HG03521 (cell line): ENCODE measurements around the gene TNNT3.

ENCODE experiments used
- ATAC-seq: cut with Tn5 transposase; IDR thresholded peaks from one replicate; pipeline ENCODE4 v1.9.1; 2021; ENCODE audit warnings: mild to moderate bottlenecking, moderate library complexity; ENCODE audit not compliant: unreplicated experiment

Gene TNNT3

DNA sequence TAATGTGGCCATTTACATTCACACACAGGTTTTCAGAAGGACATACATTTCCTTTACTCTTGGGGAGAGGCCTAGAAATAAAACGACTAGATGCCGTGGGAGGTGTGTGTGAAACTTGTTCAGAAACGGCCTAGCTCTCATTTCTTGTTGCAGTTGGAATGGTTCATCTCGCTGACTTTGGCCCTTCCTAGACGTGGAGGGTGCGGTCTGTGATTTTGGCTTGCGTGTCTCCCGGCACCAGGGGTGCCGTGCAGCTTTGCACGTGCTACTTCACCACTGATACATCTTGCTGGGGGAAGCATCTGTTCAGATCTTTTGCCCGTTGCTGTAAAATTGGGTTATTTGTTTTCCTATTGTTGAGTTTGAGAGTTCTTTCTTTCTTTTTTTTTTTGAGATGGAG, 24.7 kb upstream of the TNNT3 start:
- ATAC-seq: no peak

GRCh38 chr11:1896468-1896867, 23.0 kb upstream of the TNNT3 start:
- no peak for ATAC-seq

DNA sequence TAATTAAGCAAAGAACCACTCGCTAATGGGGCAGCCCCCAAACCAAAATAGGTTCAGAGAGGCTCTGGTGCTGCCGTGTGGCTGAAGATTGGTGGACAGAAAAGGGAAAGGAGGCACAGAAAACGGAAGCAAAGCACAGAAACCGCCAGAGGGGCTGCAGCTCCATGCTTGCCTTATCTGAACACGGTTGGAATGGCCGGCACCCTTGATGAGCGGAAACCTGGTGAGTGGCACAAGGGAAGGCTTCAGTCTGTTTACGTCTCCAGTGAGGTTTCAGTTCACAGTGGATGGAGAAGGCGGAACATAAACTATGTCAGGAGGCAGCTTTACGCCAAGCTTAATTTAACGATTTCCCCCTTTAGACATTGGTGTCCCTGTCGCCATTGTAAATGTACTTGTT, 22.6 kb upstream of the TNNT3 start:
- ATAC-seq: no peak

GRCh38 chr11:1899090-1899489, 20.4 kb upstream of the TNNT3 start:
- no peak for ATAC-seq

DNA sequence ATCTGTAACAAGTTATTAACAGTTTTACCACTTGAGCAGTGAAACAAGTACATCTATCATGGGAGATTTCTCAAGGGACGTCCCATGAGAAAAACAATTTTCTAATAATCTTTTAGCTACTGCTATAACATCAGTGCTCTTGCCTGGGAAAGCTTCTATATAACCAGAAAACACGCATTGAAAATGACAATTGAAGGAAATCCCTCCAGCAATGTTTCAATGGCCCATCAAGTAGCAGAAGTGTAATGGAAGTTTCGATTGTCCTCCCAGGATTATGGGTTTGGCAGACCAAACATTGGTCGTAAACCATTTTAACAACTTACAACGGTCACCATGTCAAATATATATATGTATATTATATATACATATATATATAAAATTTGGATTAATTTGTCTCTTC, 19.8 kb upstream of the TNNT3 start:
- no peak for ATAC-seq

DNA sequence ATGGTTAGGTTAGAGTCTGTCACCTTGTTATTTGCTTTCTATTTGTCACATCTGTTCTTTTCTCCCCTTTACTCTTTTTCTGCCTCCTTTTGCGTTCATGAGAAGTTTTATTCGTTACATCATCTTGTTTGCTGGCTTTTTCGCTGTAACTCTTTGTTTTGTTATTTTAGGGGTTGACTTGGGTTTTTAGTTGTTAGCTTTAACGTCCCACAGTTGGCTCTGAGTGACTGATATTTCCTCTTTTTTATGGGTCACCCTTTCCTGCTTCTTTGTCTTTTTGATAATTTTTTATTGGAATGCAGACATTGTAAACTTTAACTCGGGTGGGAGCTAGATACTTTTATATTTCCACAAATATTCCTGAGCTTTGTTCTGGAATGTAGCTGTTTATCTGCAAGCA, 13.3 kb upstream of the TNNT3 start:
- ATAC-seq: no peak

DNA sequence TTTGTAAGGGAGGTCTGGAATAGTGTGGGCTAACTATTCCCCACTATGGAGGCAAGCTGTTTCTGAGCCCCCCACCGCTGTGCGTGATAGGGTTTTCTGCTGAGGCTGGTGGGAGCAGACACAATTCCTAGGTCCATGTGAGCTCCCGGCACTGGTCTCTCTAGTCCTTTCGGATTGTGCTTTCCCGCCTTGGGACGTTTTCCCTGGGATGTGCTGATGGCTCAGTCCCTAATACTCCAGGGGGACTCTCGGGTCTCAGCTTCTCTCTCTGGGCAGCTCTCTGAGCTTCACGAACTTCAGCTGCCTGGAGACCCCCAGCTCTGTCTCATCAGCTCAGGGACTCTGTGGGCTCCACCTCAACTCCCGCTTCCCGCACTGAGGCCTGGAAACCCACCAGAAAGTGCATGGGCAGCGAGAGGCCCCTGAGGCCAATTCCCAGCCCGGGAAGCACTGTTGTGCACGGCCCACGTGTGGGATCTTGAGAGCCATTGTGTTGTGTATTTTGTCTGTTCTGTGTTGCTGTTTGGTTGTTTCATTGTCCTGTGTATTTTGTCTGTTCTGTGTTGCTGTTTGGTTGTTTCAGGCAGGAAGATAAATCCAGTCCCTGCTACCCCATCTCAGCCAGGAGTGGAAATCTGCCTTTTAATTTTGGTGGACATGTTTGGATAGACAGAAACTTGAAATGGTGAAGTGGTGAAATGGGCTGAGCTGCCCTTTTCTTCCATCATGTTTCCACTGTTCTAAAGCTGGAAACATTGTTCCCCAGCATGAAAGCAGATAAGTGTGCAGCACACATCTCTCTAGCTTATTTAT, 12.7 kb upstream of the TNNT3 start:
- no peak for ATAC-seq

DNA sequence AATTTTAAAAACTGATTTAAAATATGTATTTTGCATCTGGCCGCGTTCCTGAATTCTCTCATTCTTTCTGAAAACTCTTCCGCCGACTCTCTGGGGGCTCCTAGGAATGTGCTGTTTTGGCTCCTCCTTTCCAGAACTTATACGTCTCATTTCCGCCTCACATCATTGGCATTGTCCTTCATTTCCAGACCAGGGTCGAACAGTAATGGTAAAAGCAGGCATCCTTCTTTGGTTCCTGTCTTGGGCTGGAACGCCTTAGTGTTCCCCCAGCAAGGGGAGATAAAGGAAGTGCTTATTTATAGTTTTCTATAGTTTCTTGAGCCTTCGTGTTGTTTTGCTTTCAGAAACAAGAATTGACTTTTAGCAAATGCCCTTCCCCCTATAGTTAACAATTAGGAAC, 10.9 kb upstream of the TNNT3 start:
- ATAC-seq: no peak

- no peak for ATAC-seq
Observed at GRCh38 chr11:1909524-1909923, 10.0 kb upstream of the TNNT3 start.

- ATAC-seq: no peak
Observed at GRCh38 chr11:1912289-1912878, 7.1 kb upstream of the TNNT3 start.

GRCh38 chr11:1913271-1914060, 6.0 kb upstream of the TNNT3 start:
- no peak for ATAC-seq

DNA sequence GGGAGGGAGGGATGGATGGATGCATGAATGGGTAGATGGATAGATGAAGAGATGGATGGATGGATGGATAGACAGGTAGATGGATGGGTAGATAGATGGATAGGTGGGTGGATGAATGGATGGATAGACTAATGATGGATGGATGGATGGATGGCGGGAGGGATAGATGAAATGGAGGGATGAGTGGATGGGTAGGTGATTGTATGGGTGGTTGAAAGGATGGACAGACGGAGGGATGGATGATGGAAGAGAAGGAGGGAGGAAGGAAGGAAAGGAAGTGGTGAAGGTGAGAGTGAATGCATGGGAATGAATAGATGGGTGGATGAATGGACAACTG, 3.7 kb upstream of the TNNT3 start:
- no peak for ATAC-seq

GRCh38 chr11:1916132-1916985, 3.1 kb upstream of the TNNT3 start:
- ATAC-seq: no peak

- ATAC-seq: no peak
Observed at GRCh38 chr11:1916986-1917522, 2.4 kb upstream of the TNNT3 start.

DNA sequence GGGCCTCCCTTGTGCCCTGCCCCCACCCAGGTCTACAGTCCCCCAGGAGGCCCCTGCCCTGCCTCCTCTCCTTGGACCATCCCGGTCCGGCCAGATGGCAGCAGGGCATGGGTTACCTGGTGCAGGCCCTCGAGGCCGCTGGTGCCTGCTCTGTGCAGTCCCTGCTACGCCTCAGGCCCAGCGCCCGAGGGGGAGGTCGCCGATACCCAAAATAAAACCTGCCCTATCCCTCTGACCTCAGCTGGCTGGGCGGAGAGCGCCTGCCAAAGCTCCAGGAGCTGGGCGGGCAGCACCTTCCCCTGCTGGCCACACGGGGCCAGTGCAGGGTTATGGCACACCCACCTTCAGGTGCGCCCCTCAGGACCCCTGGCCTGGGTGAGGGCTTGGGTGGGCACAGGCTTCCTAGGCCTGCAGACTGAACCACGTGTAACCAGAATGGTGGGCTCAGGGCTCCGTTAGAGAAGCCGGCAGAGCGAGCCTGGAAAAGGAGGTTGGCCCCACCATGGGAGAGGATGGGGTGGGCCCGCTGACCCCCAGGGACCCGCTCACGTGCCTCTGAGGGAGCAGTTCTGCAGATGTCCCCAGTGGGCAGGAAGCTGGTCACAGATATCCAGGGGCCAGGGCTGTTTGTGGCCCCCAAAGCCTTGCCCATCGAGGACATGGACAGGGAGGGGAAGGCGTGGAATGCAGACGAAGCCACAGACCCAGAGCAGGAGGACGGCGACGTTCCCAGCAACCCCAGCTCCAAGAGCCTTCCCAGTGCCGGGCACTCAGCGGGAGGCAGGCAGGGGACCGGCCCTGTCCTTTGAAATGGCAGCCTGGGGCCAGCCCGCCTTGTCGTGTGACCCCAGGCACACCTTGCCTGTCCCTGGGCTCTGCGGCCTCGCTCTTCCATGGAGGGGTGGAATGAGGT, 1.7 kb upstream of the TNNT3 start:
- no peak for ATAC-seq

DNA sequence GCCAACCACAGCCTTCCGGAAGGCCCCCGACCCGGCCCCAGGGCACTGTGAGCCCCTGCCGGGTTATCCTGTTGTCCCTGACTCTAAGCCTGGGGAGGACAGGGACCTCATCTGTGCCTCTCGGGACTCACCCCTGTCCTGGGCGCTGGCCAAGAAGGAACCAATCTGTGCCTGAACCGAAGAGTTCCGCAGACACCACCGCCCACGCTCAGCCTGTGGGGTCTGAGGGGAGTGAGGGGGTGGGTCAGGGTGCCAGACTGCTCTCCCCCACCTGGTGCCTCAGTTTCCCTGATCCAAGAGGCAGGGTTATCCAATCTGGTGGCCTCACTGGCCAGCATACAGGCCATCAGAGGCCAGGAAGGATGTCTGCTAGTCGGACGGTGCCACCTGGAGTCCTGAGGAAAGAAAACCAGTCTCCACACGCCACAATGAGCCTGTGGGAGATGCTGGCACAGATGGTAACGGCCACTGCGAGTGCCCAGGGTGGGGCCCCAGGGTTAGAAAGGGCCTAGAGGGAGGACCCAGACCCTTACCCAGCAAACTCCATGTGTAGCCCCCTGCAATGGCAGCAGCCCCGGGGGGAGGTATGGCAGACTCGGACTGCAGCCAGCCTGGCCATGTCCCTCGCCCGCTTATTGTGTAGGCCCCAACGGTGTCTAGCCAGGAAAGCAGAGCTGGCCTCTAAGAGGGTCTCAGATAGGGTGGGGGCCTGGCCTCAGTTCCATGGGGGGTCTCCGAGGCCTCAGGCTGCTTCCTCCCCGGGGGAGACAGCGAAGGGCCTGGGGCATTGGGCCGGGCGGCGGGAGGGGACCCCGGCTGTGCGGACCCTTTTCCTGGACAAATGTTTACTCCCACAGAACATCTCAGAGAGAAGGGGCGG, 827 bp upstream of the TNNT3 start:
- ATAC-seq: no peak

DNA sequence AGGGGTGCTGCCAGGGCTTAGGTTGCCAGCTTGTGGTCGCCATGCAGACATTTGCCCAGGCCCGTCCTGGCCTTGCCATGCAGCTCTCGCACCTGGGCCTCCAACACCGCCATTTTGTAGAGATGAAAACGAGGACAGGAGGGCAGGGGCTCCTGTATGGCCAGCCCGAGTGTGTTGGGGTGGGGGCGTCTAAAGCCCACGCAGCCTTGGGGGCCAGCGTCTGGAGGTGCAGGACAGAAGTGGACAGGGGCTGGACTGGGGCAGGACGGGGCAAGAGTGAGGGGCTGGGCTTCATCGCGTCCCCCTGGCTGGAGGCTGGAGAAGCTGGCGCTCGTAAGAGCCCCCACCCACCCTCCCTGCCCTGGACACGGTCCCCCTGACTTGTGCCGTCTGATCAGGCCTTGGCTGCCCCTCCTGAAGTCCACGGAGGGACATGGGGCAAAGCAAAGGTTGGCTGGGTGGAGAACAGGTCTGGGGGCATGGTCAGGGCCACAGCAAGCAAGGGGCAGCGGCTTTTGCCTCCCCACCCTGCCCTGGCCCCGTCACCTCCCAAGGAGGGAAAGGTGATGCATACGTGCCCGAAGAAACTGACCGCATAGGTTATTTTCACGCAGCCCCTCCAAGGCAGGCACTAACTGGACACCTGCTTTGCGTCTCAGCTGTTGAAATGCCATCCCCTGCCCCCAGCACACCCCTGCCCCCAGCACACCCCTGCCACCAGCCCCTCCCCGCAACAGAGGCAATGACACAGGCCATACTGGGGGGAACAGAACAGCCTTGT, 815 bp downstream of the TNNT3 start:
- ATAC-seq: no peak

DNA sequence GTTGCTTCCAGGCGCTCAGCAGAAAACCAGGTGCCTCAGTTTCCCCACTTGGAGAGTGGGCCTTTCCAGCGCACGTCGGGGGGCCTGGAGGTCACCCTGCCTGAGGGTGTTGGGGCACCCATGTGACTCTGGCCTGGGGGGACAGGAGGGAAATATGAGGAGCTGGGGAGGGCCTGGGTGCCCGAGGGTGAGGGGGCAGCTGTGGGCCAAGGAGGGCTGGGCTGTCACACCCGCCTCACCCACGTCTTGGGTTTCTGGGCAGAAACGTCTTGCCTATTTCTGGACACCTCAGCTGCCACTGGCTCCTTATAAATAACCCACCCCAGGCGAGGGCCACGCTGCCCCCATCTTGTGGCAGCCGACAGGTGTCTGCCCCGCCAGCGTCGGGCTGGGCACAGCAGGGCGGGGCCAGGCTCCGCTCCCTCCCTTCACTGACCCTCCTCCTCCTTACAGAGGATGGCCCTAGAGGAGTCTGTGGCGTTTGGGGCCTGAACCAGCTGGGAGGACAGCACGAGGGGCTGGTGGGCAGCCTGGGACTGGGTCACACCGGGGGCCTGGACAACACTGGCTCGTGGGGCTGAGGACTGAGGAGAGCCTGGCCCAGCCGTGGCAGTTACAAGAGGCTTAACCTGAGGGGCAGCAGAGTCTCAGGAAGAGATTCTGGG, 1.5 kb downstream of the TNNT3 start:
- ATAC-seq: no peak
